Heart left ventricle (tissue), 16 donors: ENCODE data around the gene TEDDM1. TPM values are rescaled to one million over a fixed set of nuclear protein-coding genes. Genes with fewer than 3 reads are reported as not detected.
"Not testable (repeated sequence)": the region's sequence is repeated elsewhere in the genome, so short reads cannot be mapped to it uniquely, and the experiment has no call there.

Source experiments
- ATAC-seq, 4 donors: fragments of 200-7000 bp; cut with Tn5 transposase; one replicate each; pipeline ENCODE4 v1.9.1; 2020 to 2022; ENCODE audit warnings: moderate library complexity in 4 of 4, mild to moderate bottlenecking in 3 of 4, moderate number of reproducible peaks in 1 of 4
- DNase-seq, 5 donors: peaks; one replicate each; pipeline ENCODE4 v3.0.0-alpha.2; 2020
- H3K27ac ChIP-seq, 12 donors: fragments of 200-600 bp; sonication (generic) in 4 of 12; one replicate each; pipeline versions ENCODE4 v1.5.0 to v1.8.0; 2016 to 2022; ENCODE audit warnings: mild to moderate bottlenecking in 2 of 12
- H3K27me3 ChIP-seq, 9 donors: fragments of 200-600 bp; sonication (generic) in 2 of 9; one replicate each; pipeline versions ENCODE4 v1.5.1 to v1.8.0; 2016 to 2022; ENCODE audit warnings: mild to moderate bottlenecking in 3 of 9
- H3K36me3 ChIP-seq, 9 donors: fragments of 200-600 bp; sonication (generic) in 2 of 9; one replicate each; pipeline versions ENCODE4 v1.5.0 to v1.8.0; 2018 to 2022; ENCODE audit warnings: mild to moderate bottlenecking in 2 of 9
- H3K4me1 ChIP-seq, 12 donors: fragments of 200-600 bp; sonication (generic) in 4 of 12; one replicate each; pipeline versions ENCODE4 v1.5.0 to v1.8.0; 2016 to 2022; ENCODE audit warnings: mild to moderate bottlenecking in 3 of 12
- H3K4me3 ChIP-seq, 12 donors: fragments of 200-600 bp; sonication (generic) in 4 of 12; one replicate each; pipeline versions ENCODE4 v1.5.0 to v1.8.0; 2017 to 2022; ENCODE audit warnings: mild to moderate bottlenecking in 9 of 12, moderate library complexity in 4 of 12
- H3K9me3 ChIP-seq, 12 donors: fragments of 200-600 bp; sonication (generic) in 4 of 12; one replicate each; pipeline versions ENCODE4 v1.5.0 to v1.8.0; 2016 to 2022; ENCODE audit warnings: mild to moderate bottlenecking in 1 of 12
- CTCF ChIP-seq, 12 donors: fragments of 200-600 bp; sonication (generic) in 4 of 12; IDR thresholded peaks; one replicate each; pipeline versions ENCODE4 v1.5.0 to v1.8.0; 2018 to 2022; ENCODE audit warnings: antibody characterized with exemption in 12 of 12, mild to moderate bottlenecking in 5 of 12
- POLR2A ChIP-seq, 2 donors: fragments of 450-650 bp; IDR thresholded peaks; one replicate each; pipeline ENCODE4 v1.6.1; 2017; ENCODE audit warnings: antibody characterized with exemption in 2 of 2, mild to moderate bottlenecking in 2 of 2, moderate library complexity in 2 of 2
- WGBS, 4 donors: extraction: QIAGEN DNeasy Blood & Tissue Kit in 2 of 4; methylation state at CpG; one replicate each; pipeline versions ENCODE4 v1.1.5 to v1.1.7; 2013 to 2018; 5-methylcytosine and 5-hydroxymethylcytosine counted together
- intact Hi-C, 10 donors: fragments of 100-400 bp; cut with DNase I; formaldehyde crosslinking; loops; one replicate each; pipeline versions ENCODE4 v1.11.1 to v1.14.2; 2022
- long read RNA-seq, 3 donors: library from polyadenylated mRNA; unstranded; transcript quantifications; one replicate each; pipeline ENCODE4 v2.0.0, GENCODE V29; 2020 to 2021
- polyA plus RNA-seq, 2 donors: library from polyadenylated mRNA; stranded (reverse); fragments of 200-250 nt; gene quantifications; one replicate each; pipeline ENCODE4 v1.2.3, GENCODE V29; 2013
- total RNA-seq, 9 donors: library from RNA; depleted of rRNA in 2 of 9; stranded (reverse); fragments of >200 nt in 2 of 9; fragmentation: NEBNext Ultra II Directional in 3 of 9; extraction: Animal tissue kit (Norgen Biotek cat#: 25700) in 3 of 9; gene quantifications; one replicate each; pipeline versions ENCODE4 v1.1.0 to v1.2.4, GENCODE V29; 2016 to 2023
- donor health status: ischemic (EF 13 %, LVEDD 7.1; RV severe dilation, severe dysfunction).
- donor health status: healthy with polysubstance abuse.
- donor health status: DM: no; HTN: yes; CAD: no.
- donor health status: DM: no; HTN: no; CAD: no.
- donor health status: ischemic (EF 25% LVEDD 6.9; RV normal size, moderate dysfunction).
- donor health status: ischemic (EF 25% LVEDD 5.7; RV mildly dilated, moderate dysfunction).
- donor health status: healthy.
- donor health status: DM: yes; HTN: yes; CAD: no.
- donor health status: ischemic (EF 35%, LVEDD 5.7; RV mildly dilated, moderate dysfunction).
- donor health status: nonischemic (EF 11% LVEDD 7.7; RV severe dilation, severe dysfunction).
- donor health status: DM: yes; HTN: yes; CAD: no.
- donor health status: PGD.
- donor health status: ischemic (EF 29% LVEDD 5.4; RV normal size, mild dysfunction).
- donor health status: nonischemic (EF 23%, LVEDD 6.1; RV moderate dilation, normal function).

TEDDM1 gene
- total RNA-seq (not detected), polyA plus RNA-seq (not detected)
- long read RNA-seq, donor 1: 0 reads
- long read RNA-seq, donor 2: 0 reads
- long read RNA-seq, donor 3: 0 reads

GRCh38 chr1:182400567-182400966 lies at the start of gene TEDDM1:
Gene TEDDM1 (minus strand): TSS chr1:182400667. CDS start chr1:182400485, 182 bp downstream.
- no peak within 1 kb of the TSS for H3K27ac ChIP-seq
- 95 to 99% (median 95%) methylated on average over 4 of the region's 4 CpGs for whole genome bisulfite sequencing, 4 donors
- H3K4me3 ChIP-seq: no peak within 1 kb of the TSS
- no peak for TF ChIP-seq CTCF (IDR thresholded peaks at IDR 0.05)
- no peak for DNase-seq
- intact Hi-C loops: no loop called here
- peaks cover 0 to 17% (median 10%) of the 10 kb centered on the region in 12 donors for H3K4me1 ChIP-seq
- H3K27me3 ChIP-seq: peaks cover 0 to 3% (median 0%) of the 10 kb centered on the region in 9 donors
- H3K9me3 ChIP-seq: peaks cover 0 to 5% (median 0%) of the 10 kb centered on the region in 12 donors
- no peak for ATAC-seq
- H3K36me3 ChIP-seq: no peaks in the 10 kb centered on the region

- intact Hi-C loops: loop anchor here in 2 of 10 donors (5.0 to 10.0 kb wide), 2 partner anchors 135 to 332 kb away; partner anchors contain the start of gene RNASEL (in 1 of the 2)
- Histone ChIP-seq H3K27me3 (peaks cover 0 to 8% (median 0%) of the 10 kb centered on the region in 9 donors), H3K4me3 (no peak within 1 kb of the TSS), H3K27ac (no peak within 1 kb of the TSS), H3K36me3 (no peaks in the 10 kb centered on the region), H3K9me3 (no peaks in the 10 kb centered on the region), H3K4me1 (peaks cover 0 to 6% (median 0%) of the 10 kb centered on the region in 12 donors)
- no peak for DNase-seq
- ATAC-seq: no peak
- TF ChIP-seq CTCF (IDR thresholded peaks at IDR 0.05) (no peak), POLR2A (IDR thresholded peaks at IDR 0.05) (no peak)
Observed at GRCh38 chr1:182450087-182450486, 49.6 kb upstream of the TEDDM1 start, which contains the start of gene RGSL1. Gene RGSL1 (plus strand): TSS chr1:182450146. CDS start chr1:182450166, 20 bp downstream.

- DNase-seq: no peak
- Histone ChIP-seq H3K4me3 (no peak overlapping the region), H3K27ac (no peak overlapping the region), H3K27me3 (no peaks in the 10 kb centered on the region), H3K4me1 (peaks cover 0 to 6% (median 0%) of the 10 kb centered on the region in 12 donors), H3K36me3 (no peaks in the 10 kb centered on the region), H3K9me3 (no peaks in the 10 kb centered on the region)
- WGBS, 4 donors: 84 to 90% (median 86%) methylated on average over 1 of the region's 1 CpG
- TF ChIP-seq POLR2A (IDR thresholded peaks at IDR 0.05): no peak
- TF ChIP-seq CTCF (IDR thresholded peaks at IDR 0.05): no peak
- intact Hi-C loops: loop anchor here (5.0 to 10.0 kb wide), 5 partner anchors 137 to 340 kb away; partner anchors contain the start of genes NPL (in 6 of the 10) and RNASEL (in 1 of the 10)
- ATAC-seq: no peak
Observed at GRCh38 chr1:182447660-182448059, 47.2 kb upstream of the TEDDM1 start.

GRCh38 chr1:182447124-182447523 lies 46.7 kb upstream of the TEDDM1 start:
- WGBS, 4 donors: 95 to 98% (median 96%) methylated on average over 2 of the region's 2 CpGs
- not testable (repeated sequence) for H3K27me3 ChIP-seq, H3K4me1 ChIP-seq, ATAC-seq, H3K36me3 ChIP-seq, H3K9me3 ChIP-seq, H3K27ac ChIP-seq, DNase-seq, H3K4me3 ChIP-seq
- intact Hi-C loops: loop anchor here (5.0 to 10.0 kb wide), 5 partner anchors 138 to 340 kb away; partner anchors contain the start of genes NPL (in 6 of the 10) and RNASEL (in 1 of the 10)
